Pons (tissue), 1 donor: ENCODE measurements around the gene OR4F17.
"Not testable (repeated sequence)": the region's sequence is repeated elsewhere in the genome, so short reads cannot be mapped to it uniquely, and the experiment has no call there.

Source experiments
- DNase-seq: peaks from one replicate; pipeline ENCODE4 v3.0.0-alpha.2; 2016; ENCODE audit warnings: low spot score

The OR4F17 gene

GRCh38 chr19:106804-107203 is at the start of gene OR4F17:
Gene OR4F17 (plus strand): TSS chr19:107104. CDS start chr19:110679, 3,575 bp downstream.
- not testable (repeated sequence) for DNase-seq

GRCh38 chr19:70793-71192 is 36.1 kb upstream of the OR4F17 start:
- DNase-seq = not testable (repeated sequence)

- not testable (repeated sequence) for DNase-seq
Observed at GRCh38 chr19:82864-83263, 24.0 kb upstream of the OR4F17 start.

GRCh38 chr19:83626-84025 is 23.3 kb upstream of the OR4F17 start:
- not testable (repeated sequence) for DNase-seq

- not testable (repeated sequence) for DNase-seq
Observed at GRCh38 chr19:90678-91077, 16.2 kb upstream of the OR4F17 start.

GRCh38 chr19:94794-95193 is 12.1 kb upstream of the OR4F17 start:
- not testable (repeated sequence) for DNase-seq

- not testable (repeated sequence) for DNase-seq
Observed at GRCh38 chr19:97647-98046, 9.3 kb upstream of the OR4F17 start.

GRCh38 chr19:120443-121140 is 13.7 kb downstream of the OR4F17 start:
- not testable (repeated sequence) for DNase-seq
